OCI-LY3 (cell line): ENCODE data around the gene NRXN3.
"Not testable (repeated sequence)": the region's sequence is repeated elsewhere in the genome, so short reads cannot be mapped to it uniquely, and the experiment has no call there.

Source experiments
- H2AFZ ChIP-seq: fragments of 200-600, 300-600 bp; shearing (Covaris generic); 2 replicates; pipeline ENCODE4 v1.6.0; 2014; ENCODE audit warnings: antibody characterized with exemption, low read depth, low read length
- H3K27ac ChIP-seq: fragments of 200-600, 300-600 bp; sonication (generic); 2 replicates; pipeline ENCODE4 v1.5.1; 2014; ENCODE audit warnings: mild to moderate bottlenecking, low read length, moderate library complexity, mixed read lengths
- H3K27me3 ChIP-seq: fragments of 200-600, 300-600 bp; sonication (generic); 2 replicates; pipeline ENCODE4 v1.6.1; 2014; ENCODE audit warnings: low read depth, low read length, mixed read lengths
- H3K36me3 ChIP-seq: fragments of 200-600, 300-600 bp; sonication (generic); replicated peaks from 2 replicates; pipeline ENCODE3; 2014; ENCODE audit warnings: low read depth, low read length, mixed read lengths
- H3K4me1 ChIP-seq: fragments of 300-600, 200-600 bp; sonication (generic); 2 replicates; pipeline ENCODE4 v1.6.1; 2014; ENCODE audit warnings: low read length, mixed read lengths
- H3K4me2 ChIP-seq: fragments of 200-600, 300-600 bp; sonication (generic); 2 replicates; pipeline ENCODE4 v1.6.1; 2014; ENCODE audit warnings: low read length, mixed read lengths
- H3K4me3 ChIP-seq: fragments of 300-600, 200-600 bp; sonication (generic); 2 replicates; pipeline ENCODE4 v1.5.1; 2014; ENCODE audit warnings: antibody characterized with exemption, mild to moderate bottlenecking, low read length, moderate library complexity
- H3K79me2 ChIP-seq: fragments of 300-600, 200-600 bp; shearing (Covaris generic); 2 replicates; pipeline ENCODE4 v1.6.1; 2014; ENCODE audit warnings: mild to moderate bottlenecking, low read length, mixed read lengths
- H3K9ac ChIP-seq: fragments of 300-600, 200-600 bp; shearing (Covaris generic); 2 replicates; pipeline ENCODE4 v1.6.0; 2014; ENCODE audit warnings: mild to moderate bottlenecking, low read length, moderate library complexity
- H3K9me3 ChIP-seq: fragments of 200-600, 300-600 bp; shearing (Covaris generic); 2 replicates; pipeline ENCODE4 v1.6.1; 2014; ENCODE audit warnings: low read length, mixed read lengths; ENCODE audit not compliant: insufficient read depth
- H4K20me1 ChIP-seq: fragments of 200-600, 300-600 bp; sonication (generic); 2 replicates; pipeline ENCODE4 v1.6.1; 2016; ENCODE audit warnings: low read length, mixed read lengths; ENCODE audit not compliant: insufficient read depth
- EZH2phosphoT487 ChIP-seq: fragments of 200-600 bp; shearing (Covaris generic); IDR thresholded peaks from 2 replicates; pipeline ENCODE4 v1.6.1; 2018; ENCODE audit warnings: antibody characterized with exemption, mixed run types, low read depth
- TF ChIP-seq, protein P1 (sequence below): fragments of 200-600, 300-600 bp; sonication (generic); IDR thresholded peaks from 2 replicates; pipeline ENCODE4 v1.5.1; 2014; ENCODE audit warnings: antibody characterized with exemption, low read length, low read depth

The NRXN3 gene

DNA sequence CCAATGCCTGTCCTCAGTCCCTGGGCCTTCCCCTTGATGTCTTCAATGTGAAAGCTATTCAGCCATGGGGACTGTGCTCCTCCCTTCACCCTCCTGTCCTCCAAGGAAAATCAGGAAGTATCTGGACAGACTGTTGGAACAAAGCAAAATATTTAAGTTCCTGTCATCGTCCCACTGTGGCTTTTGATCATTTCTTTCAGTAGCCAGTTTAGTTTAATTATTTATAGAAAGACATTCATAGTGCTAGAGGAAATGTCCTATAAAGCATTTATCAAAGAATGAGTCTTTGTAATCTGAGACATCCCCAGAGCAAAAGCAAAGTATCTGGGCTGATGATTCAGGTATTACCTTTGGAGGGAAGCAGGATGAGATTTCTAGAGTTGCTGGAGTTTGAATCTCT is 254.1 kb downstream of the NRXN3 start:
- Histone ChIP-seq H3K4me3 (no peak overlapping the region), H3K4me2 (no peak overlapping the region), H3K79me2 (no peaks in the 10 kb centered on the region), H3K4me1 (no peaks in the 10 kb centered on the region), H4K20me1 (no peaks in the 10 kb centered on the region), H2AFZ (no peak overlapping the region), H3K27me3 (no peaks in the 10 kb centered on the region), H3K9ac (no peak overlapping the region), H3K36me3 (no peaks in the 10 kb centered on the region), H3K27ac (no peak overlapping the region), H3K9me3 (no peaks in the 10 kb centered on the region)
- TF ChIP-seq EZH2phosphoT487: no peak
- TF ChIP-seq, protein P1, sequence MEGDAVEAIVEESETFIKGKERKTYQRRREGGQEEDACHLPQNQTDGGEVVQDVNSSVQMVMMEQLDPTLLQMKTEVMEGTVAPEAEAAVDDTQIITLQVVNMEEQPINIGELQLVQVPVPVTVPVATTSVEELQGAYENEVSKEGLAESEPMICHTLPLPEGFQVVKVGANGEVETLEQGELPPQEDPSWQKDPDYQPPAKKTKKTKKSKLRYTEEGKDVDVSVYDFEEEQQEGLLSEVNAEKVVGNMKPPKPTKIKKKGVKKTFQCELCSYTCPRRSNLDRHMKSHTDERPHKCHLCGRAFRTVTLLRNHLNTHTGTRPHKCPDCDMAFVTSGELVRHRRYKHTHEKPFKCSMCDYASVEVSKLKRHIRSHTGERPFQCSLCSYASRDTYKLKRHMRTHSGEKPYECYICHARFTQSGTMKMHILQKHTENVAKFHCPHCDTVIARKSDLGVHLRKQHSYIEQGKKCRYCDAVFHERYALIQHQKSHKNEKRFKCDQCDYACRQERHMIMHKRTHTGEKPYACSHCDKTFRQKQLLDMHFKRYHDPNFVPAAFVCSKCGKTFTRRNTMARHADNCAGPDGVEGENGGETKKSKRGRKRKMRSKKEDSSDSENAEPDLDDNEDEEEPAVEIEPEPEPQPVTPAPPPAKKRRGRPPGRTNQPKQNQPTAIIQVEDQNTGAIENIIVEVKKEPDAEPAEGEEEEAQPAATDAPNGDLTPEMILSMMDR: no peak

- no peaks in the 10 kb centered on the region for H3K4me1 ChIP-seq
- H3K36me3 ChIP-seq: no peaks in the 10 kb centered on the region
- no peak overlapping the region for H3K9ac ChIP-seq
- TF ChIP-seq, protein P1: no peak
- no peak for TF ChIP-seq EZH2phosphoT487
- H3K4me2 ChIP-seq: no peak overlapping the region
- no peaks in the 10 kb centered on the region for H3K9me3 ChIP-seq
- no peak overlapping the region for H2AFZ ChIP-seq
- H3K4me3 ChIP-seq: no peak overlapping the region
- H4K20me1 ChIP-seq: no peaks in the 10 kb centered on the region
- H3K79me2 ChIP-seq: no peaks in the 10 kb centered on the region
- H3K27ac ChIP-seq: no peak overlapping the region
- no peaks in the 10 kb centered on the region for H3K27me3 ChIP-seq
These were observed 255.2 kb downstream of the NRXN3 start for GRCh38 chr14:78425330-78425729.

- H3K36me3 ChIP-seq: no peaks in the 10 kb centered on the region
- no peak overlapping the region for H3K9ac ChIP-seq
- H3K4me1 ChIP-seq: no peaks in the 10 kb centered on the region
- no peak overlapping the region for H3K4me3 ChIP-seq
- no peak overlapping the region for H2AFZ ChIP-seq
- H3K27me3 ChIP-seq: no peaks in the 10 kb centered on the region
- no peak overlapping the region for H3K27ac ChIP-seq
- H3K4me2 ChIP-seq: no peak overlapping the region
- H3K9me3 ChIP-seq: no peaks in the 10 kb centered on the region
- TF ChIP-seq, protein P1: no peak
- no peak for TF ChIP-seq EZH2phosphoT487
- no peaks in the 10 kb centered on the region for H3K79me2 ChIP-seq
- H4K20me1 ChIP-seq: no peaks in the 10 kb centered on the region
These were observed 255.6 kb downstream of the NRXN3 start for GRCh38 chr14:78425782-78426181.

- Histone ChIP-seq H3K4me1 (no peaks in the 10 kb centered on the region), H3K4me2 (no peak overlapping the region), H3K79me2 (no peaks in the 10 kb centered on the region), H3K4me3 (no peak overlapping the region), H3K36me3 (no peaks in the 10 kb centered on the region), H3K9me3 (no peaks in the 10 kb centered on the region), H3K27me3 (no peaks in the 10 kb centered on the region), H3K27ac (no peak overlapping the region), H4K20me1 (no peaks in the 10 kb centered on the region), H2AFZ (no peak overlapping the region), H3K9ac (no peak overlapping the region)
- no peak for TF ChIP-seq EZH2phosphoT487
- TF ChIP-seq, protein P1: no peak
These were observed 261.9 kb downstream of the NRXN3 start for GRCh38 chr14:78432046-78432445.

DNA sequence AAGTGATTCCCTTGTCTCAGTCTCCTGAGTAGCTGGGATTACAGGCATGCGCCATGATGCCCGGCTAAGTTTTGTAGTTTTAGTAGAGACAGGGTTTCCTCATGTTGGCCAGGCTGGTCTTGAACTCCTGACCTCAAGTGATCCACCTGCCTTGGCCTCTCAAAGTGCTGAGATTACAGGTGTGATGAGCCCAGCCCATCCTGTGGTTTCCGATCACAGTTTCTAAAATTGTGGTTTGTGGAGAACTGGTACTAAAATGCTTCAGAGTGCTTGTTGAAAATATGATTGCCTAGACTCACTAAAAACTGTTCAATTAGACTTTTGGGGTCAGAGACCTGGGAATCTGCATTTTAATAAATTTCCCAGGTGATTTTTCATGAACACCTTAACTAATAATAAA is 267.3 kb downstream of the NRXN3 start:
- not testable (repeated sequence) for H3K9me3 ChIP-seq, H3K27me3 ChIP-seq, H4K20me1 ChIP-seq, H3K4me1 ChIP-seq, H3K79me2 ChIP-seq, H3K4me2 ChIP-seq, H2AFZ ChIP-seq, H3K9ac ChIP-seq, H3K27ac ChIP-seq, H3K4me3 ChIP-seq, H3K36me3 ChIP-seq
